Keratinocyte (primary cell): Measurements from ENCODE around the gene LHFPL6. TPM values are rescaled to one million over a fixed set of nuclear protein-coding genes. Genes with fewer than 3 reads are reported as not detected.

Source experiments
- DNase-seq: peaks from one replicate; pipeline ENCODE4 v3.0.0-alpha.2; 2011; ENCODE audit warnings: low read depth, missing footprints, low spot score
- FAIRE-seq: peaks from 2 replicates; lab custom pipeline; 2011; peaks lifted over from hg19 to GRCh38; lab: Jason Lieb, UNC
- H2AFZ ChIP-seq: 2 replicates; pipeline ENCODE4 v1.6.0; 2012; ENCODE audit warnings: low read length, control low read depth, inconsistent platforms; ENCODE audit not compliant: control insufficient read depth
- H3K27ac ChIP-seq: 2 replicates; pipeline ENCODE4 v1.5.1; 2011; ENCODE audit warnings: low read length; ENCODE audit not compliant: control insufficient read depth, insufficient read depth
- H3K27me3 ChIP-seq: 3 replicates; pipeline ENCODE4 v1.6.0; 2011; ENCODE audit warnings: low read length; ENCODE audit not compliant: control insufficient read depth, insufficient read depth; ENCODE audit errors: extremely low read depth
- H3K36me3 ChIP-seq, 2 experiments: 2 replicates in 1 of 2; 3 replicates in 1 of 2; pipeline ENCODE4 v1.5.1; 2011; ENCODE audit warnings: low read length in 2 of 2, mild to moderate bottlenecking in 1 of 2; ENCODE audit not compliant: control insufficient read depth in 2 of 2, insufficient read depth in 2 of 2; ENCODE audit errors: extremely low read depth in 1 of 2
- H3K4me1 ChIP-seq: 3 replicates; pipeline ENCODE4 v1.5.1; 2011; ENCODE audit warnings: low read length; ENCODE audit not compliant: control insufficient read depth, insufficient read depth; ENCODE audit errors: extremely low read depth
- H3K4me2 ChIP-seq: 3 replicates; pipeline ENCODE4 v1.6.0; 2011; ENCODE audit warnings: low read depth, low read length; ENCODE audit not compliant: control insufficient read depth, insufficient read depth; ENCODE audit errors: extremely low read depth
- H3K4me3 ChIP-seq, 3 experiments: fragments of 200-600 bp in 1 of 3; sonication (generic) in 1 of 3; 2 replicates in 2 of 3; 3 replicates in 1 of 3; pipeline ENCODE4 v1.5.1; 2011 to 2016; ENCODE audit warnings: low read length in 3 of 3, mild to moderate bottlenecking in 3 of 3, control low read depth in 2 of 3, inconsistent platforms in 1 of 3, low read depth in 1 of 3, mixed read lengths in 1 of 3, mixed run types in 1 of 3, moderate library complexity in 1 of 3; ENCODE audit not compliant: control insufficient read depth in 2 of 3, insufficient read depth in 2 of 3; ENCODE audit errors: extremely low read depth in 1 of 3
- H3K79me2 ChIP-seq: 2 replicates; pipeline ENCODE4 v1.6.0; 2012; ENCODE audit warnings: low read length; ENCODE audit not compliant: control insufficient read depth, insufficient read depth
- H3K9ac ChIP-seq: 3 replicates; pipeline ENCODE4 v1.6.0; 2011; ENCODE audit warnings: low read length; ENCODE audit not compliant: control insufficient read depth, insufficient read depth; ENCODE audit errors: extremely low read depth
- H3K9me1 ChIP-seq: 3 replicates; pipeline ENCODE4 v1.6.0; 2011; ENCODE audit warnings: low read length; ENCODE audit not compliant: control insufficient read depth, insufficient read depth; ENCODE audit errors: extremely low read depth
- H3K9me3 ChIP-seq: 2 replicates; pipeline ENCODE4 v1.5.1; 2012; ENCODE audit warnings: low read depth, low read length; ENCODE audit not compliant: control insufficient read depth
- H4K20me1 ChIP-seq: 3 replicates; pipeline ENCODE4 v1.6.0; 2011; ENCODE audit warnings: low read length; ENCODE audit not compliant: control insufficient read depth, insufficient read depth; ENCODE audit errors: extremely low read depth
- EZH2 ChIP-seq: IDR thresholded peaks from one replicate; pipeline ENCODE4 v1.6.1; 2012; ENCODE audit warnings: inconsistent platforms, mild to moderate bottlenecking, low read length, moderate library complexity
- dilution Hi-C: fragments of 300-500 bp; cut with MboI; formaldehyde crosslinking; loops from one replicate; pipeline ENCODE4 v1.7.0; 2020; ENCODE audit warnings: low sequenced_read_pairs; ENCODE audit not compliant: extremely low pct_ligation_motif_present
- polyA plus RNA-seq, 5 experiments: library from polyadenylated mRNA; depleted of rRNA in 3 of 5; stranded (reverse) in 3 of 5; stranded (forward) in 1 of 5; unstranded in 1 of 5; fragments of >200 nt; gene quantifications; 1 replicate in 1 of 5; 2 replicates in 3 of 5; 3 replicates in 1 of 5; pipeline versions ENCODE4 v1.2.1 to v1.2.3, GENCODE V29; 2011 to 2012; ENCODE audit warnings: missing spikeins in 2 of 5, low read depth in 1 of 5, low replicate concordance in 1 of 5
- TF ChIP-seq, protein P1 (sequence below), 3 experiments: IDR thresholded peaks in 1 of 3; conservative IDR thresholded peaks in 1 of 3; optimal IDR thresholded peaks in 1 of 3; 2 replicates in 2 of 3; 3 replicates in 1 of 3; pipeline versions ENCODE3 to v1.5.1; 2011; ENCODE audit warnings: low read length in 3 of 3, mild to moderate bottlenecking in 3 of 3, moderate library complexity in 2 of 3, control low read depth in 1 of 3, inconsistent platforms in 1 of 3; ENCODE audit not compliant: insufficient read depth in 2 of 3; ENCODE audit errors: extremely low read depth in 1 of 3

Gene LHFPL6
- polyA plus RNA-seq, 1 donor (not counting 4 experiments of a cell fraction or from before 2014, with no cell fraction given) = 15.8 TPM

DNA sequence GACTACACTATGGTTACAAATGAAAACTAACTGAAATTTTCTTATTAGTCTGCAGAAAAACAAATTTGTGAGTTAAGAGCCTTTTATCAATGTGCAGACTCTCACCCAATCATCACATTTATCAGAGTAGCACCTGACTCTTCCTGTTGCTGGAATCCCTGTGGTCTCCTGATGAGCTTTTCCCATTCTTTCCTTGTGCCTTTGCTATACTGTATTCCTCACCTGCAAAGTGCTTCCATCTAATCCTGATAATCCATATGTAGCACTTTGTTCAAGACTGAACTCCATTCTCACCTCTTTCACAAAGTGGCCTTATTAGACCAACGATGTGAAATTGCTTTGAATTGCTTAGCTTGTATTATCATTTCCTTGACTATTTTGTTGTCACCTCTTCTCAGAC lies 225.3 kb downstream of the LHFPL6 start:
- Histone ChIP-seq H3K9me3 (no peaks in the 10 kb centered on the region), H4K20me1 (no peaks in the 10 kb centered on the region), H3K4me1 (peaks cover 17% of the 10 kb centered on the region), H3K4me3 (no peak overlapping the region), H3K79me2 (no peaks in the 10 kb centered on the region), H3K27ac (no peak overlapping the region), H2AFZ (no peak overlapping the region), H3K36me3 (no peaks in the 10 kb centered on the region), H3K9me1 (no peaks in the 10 kb centered on the region), H3K9ac (no peak overlapping the region), H3K4me2 (no peak overlapping the region), H3K27me3 (no peaks in the 10 kb centered on the region)
- DNase-seq (no peak), FAIRE-seq (no peak)
- dilution Hi-C loops = no loop called here
- TF ChIP-seq EZH2 = no peak
- TF ChIP-seq, protein P1, sequence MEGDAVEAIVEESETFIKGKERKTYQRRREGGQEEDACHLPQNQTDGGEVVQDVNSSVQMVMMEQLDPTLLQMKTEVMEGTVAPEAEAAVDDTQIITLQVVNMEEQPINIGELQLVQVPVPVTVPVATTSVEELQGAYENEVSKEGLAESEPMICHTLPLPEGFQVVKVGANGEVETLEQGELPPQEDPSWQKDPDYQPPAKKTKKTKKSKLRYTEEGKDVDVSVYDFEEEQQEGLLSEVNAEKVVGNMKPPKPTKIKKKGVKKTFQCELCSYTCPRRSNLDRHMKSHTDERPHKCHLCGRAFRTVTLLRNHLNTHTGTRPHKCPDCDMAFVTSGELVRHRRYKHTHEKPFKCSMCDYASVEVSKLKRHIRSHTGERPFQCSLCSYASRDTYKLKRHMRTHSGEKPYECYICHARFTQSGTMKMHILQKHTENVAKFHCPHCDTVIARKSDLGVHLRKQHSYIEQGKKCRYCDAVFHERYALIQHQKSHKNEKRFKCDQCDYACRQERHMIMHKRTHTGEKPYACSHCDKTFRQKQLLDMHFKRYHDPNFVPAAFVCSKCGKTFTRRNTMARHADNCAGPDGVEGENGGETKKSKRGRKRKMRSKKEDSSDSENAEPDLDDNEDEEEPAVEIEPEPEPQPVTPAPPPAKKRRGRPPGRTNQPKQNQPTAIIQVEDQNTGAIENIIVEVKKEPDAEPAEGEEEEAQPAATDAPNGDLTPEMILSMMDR (optimal IDR thresholded peaks at IDR 0.05 in 1 of 3, IDR thresholded peaks at IDR 0.05 in 1 of 3, conservative IDR thresholded peaks at IDR 0.05 in 1 of 3; ENCODE audit: extremely low read depth in 1 of 3, insufficient read depth in 2 of 3, low read length in 3 of 3) = no peak

GRCh38 chr13:39376076-39376475 lies 226.9 kb downstream of the LHFPL6 start:
- Histone ChIP-seq H3K27me3 (no peaks in the 10 kb centered on the region), H3K4me2 (no peak overlapping the region), H3K9me3 (no peaks in the 10 kb centered on the region), H4K20me1 (no peaks in the 10 kb centered on the region), H3K79me2 (no peaks in the 10 kb centered on the region), H3K9ac (no peak overlapping the region), H3K27ac (no peak overlapping the region), H3K36me3 (no peaks in the 10 kb centered on the region), H3K4me1 (peaks cover 18% of the 10 kb centered on the region), H2AFZ (no peak overlapping the region), H3K4me3 (no peak overlapping the region), H3K9me1 (no peaks in the 10 kb centered on the region)
- dilution Hi-C loops = no loop called here
- TF ChIP-seq, protein P1 (optimal IDR thresholded peaks at IDR 0.05 in 1 of 3, IDR thresholded peaks at IDR 0.05 in 1 of 3, conservative IDR thresholded peaks at IDR 0.05 in 1 of 3; ENCODE audit: extremely low read depth in 1 of 3, insufficient read depth in 2 of 3, low read length in 3 of 3) = no peak
- no peak for TF ChIP-seq EZH2
- FAIRE-seq (no peak), DNase-seq (no peak)
